ENCODE results near the gene MRGPRE. TPM values are rescaled to one million over a fixed set of nuclear protein-coding genes. Genes with fewer than 3 reads are reported as not detected.

The MRGPRE gene
- total and polyA plus RNA-seq, 8 donors: 0.16 to 0.58 (median 0.23) TPM; not detected in 1

GRCh38 chr11:3196161-3197043, 35.8 kb downstream of the MRGPRE start:
- no peak for TF ChIP-seq CTCF (IDR thresholded peaks at IDR 0.05)
- no peak overlapping the region for H3K4me3 ChIP-seq
- FAIRE-seq (no peak), DNase-seq (peak in 1 of 6 donors; percentile 6), ATAC-seq (no peak)
- no peaks in the 10 kb centered on the region for H3K36me3 ChIP-seq
- intact Hi-C loops (cut with DNase I): no loop called here
- no peaks in the 10 kb centered on the region for H3K27me3 ChIP-seq
- no peaks in the 10 kb centered on the region for H3K4me1 ChIP-seq
- no peaks in the 10 kb centered on the region for H3K9me3 ChIP-seq
- no peak overlapping the region for H3K27ac ChIP-seq
- WGBS, 2 donors: 72 to 73% methylated on average over 23 of the region's 23 CpGs

- no peaks in the 10 kb centered on the region for H3K36me3 ChIP-seq
- WGBS, 2 donors: 50 to 59% methylated on average over 22 of the region's 22 CpGs
- intact Hi-C loops (cut with DNase I): no loop called here
- ATAC-seq: peak in 2 of 4 donors; percentile 32 to 39
- H3K4me1 ChIP-seq: no peaks in the 10 kb centered on the region
- no peak for FAIRE-seq
- H3K27ac ChIP-seq: no peak overlapping the region
- TF ChIP-seq CTCF (IDR thresholded peaks at IDR 0.05): no peak
- H3K4me3 ChIP-seq: no peak overlapping the region
- DNase-seq: peak in 2 of 6 donors; percentile 13 to 51
- no peaks in the 10 kb centered on the region for H3K27me3 ChIP-seq
- no peaks in the 10 kb centered on the region for H3K9me3 ChIP-seq
Observed at GRCh38 chr11:3195251-3196160, 36.7 kb downstream of the MRGPRE start.

GRCh38 chr11:3194016-3194816, 38.0 kb downstream of the MRGPRE start:
- Histone ChIP-seq H3K36me3 (no peaks in the 10 kb centered on the region), H3K9me3 (no peaks in the 10 kb centered on the region), H3K27me3 (no peaks in the 10 kb centered on the region), H3K4me1 (no peaks in the 10 kb centered on the region), H3K4me3 (no peak overlapping the region), H3K27ac (no peak overlapping the region)
- WGBS, 2 donors: 70 to 74% methylated on average over 12 of the region's 12 CpGs
- no peak for TF ChIP-seq CTCF (IDR thresholded peaks at IDR 0.05)
- no peak for ATAC-seq
- FAIRE-seq: no peak
- no peak for DNase-seq
- intact Hi-C loops (cut with DNase I): no loop called here

- Histone ChIP-seq H3K36me3 (no peaks in the 10 kb centered on the region), H3K27me3 (no peaks in the 10 kb centered on the region), H3K4me3 (no peak overlapping the region), H3K9me3 (no peaks in the 10 kb centered on the region), H3K4me1 (no peaks in the 10 kb centered on the region), H3K27ac (no peak overlapping the region)
- TF ChIP-seq CTCF (IDR thresholded peaks at IDR 0.05): no peak
- 81 to 88% methylated on average over 18 to 19 of the region's 19 CpGs for WGBS, 2 donors
- intact Hi-C loops (cut with DNase I): no loop called here
- FAIRE-seq (no peak), DNase-seq (no peak), ATAC-seq (no peak)
Observed at GRCh38 chr11:3193373-3194015, 38.7 kb downstream of the MRGPRE start.

Measured in pancreas (tissue), 10 donors.